Erythroblast (primary cell): ENCODE measurements around the gene LRRC14B.
"Not testable (repeated sequence)": the region's sequence is repeated elsewhere in the genome, so short reads cannot be mapped to it uniquely, and the experiment has no call there.

ENCODE experiments used
- DNase-seq, 2 experiments: peaks; one replicate each; lab custom pipeline; 2025; lab: John Stamatoyannopoulos, UW
- GATA1 ChIP-seq: IDR thresholded peaks from 2 replicates; pipeline ENCODE4 v1.6.1; 2011; ENCODE audit warnings: low read depth, mild to moderate bottlenecking, control low read depth, low read length, moderate library complexity
- POLR2A ChIP-seq: IDR thresholded peaks from 2 replicates; pipeline ENCODE4 v1.6.1; 2011; ENCODE audit warnings: mild to moderate bottlenecking, low read length

LRRC14B gene

DNA sequence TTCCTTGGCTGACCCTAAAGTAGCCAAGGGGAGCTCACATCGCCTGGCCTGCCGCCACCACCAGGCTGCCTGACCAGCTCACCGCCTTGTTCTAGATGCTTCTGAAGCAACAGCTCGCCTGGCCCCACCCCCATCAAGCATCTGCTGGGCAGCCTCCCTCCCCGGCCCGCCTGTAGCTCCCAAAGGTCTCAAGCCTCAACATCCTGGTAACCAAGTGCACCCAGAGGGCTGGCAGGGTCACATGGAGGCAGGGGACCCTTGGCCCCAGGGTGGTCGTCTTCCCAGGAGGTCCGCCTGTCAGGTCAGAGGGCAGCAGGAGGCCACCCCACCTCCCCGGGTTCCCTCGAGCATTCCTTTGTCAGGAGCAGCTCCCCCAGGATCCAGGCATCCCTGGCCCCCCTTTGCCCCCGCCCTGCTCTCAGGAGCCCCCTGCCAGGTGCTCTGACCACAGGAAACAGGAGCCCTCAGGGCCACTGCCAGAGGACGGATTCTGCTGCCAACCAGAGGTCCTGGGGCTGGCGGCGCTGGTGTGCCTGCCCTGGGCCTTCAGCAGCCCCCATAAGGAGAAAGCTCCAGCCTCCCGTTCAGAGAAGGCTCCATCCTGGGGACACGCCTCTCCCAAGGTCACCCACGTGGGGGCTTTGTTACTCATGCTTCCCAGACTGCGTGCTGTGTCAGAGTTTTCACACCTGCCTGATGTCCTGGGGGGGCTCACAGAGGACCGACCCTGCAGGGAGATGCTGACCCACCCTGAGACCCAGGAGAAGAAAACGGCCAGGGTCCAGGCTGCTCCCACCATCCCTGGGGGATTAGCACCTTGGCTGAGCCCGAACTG lies 3.5 kb upstream of the LRRC14B start:
- TF ChIP-seq GATA1 (no peak), POLR2A (no peak)
- no peak for DNase-seq

DNA sequence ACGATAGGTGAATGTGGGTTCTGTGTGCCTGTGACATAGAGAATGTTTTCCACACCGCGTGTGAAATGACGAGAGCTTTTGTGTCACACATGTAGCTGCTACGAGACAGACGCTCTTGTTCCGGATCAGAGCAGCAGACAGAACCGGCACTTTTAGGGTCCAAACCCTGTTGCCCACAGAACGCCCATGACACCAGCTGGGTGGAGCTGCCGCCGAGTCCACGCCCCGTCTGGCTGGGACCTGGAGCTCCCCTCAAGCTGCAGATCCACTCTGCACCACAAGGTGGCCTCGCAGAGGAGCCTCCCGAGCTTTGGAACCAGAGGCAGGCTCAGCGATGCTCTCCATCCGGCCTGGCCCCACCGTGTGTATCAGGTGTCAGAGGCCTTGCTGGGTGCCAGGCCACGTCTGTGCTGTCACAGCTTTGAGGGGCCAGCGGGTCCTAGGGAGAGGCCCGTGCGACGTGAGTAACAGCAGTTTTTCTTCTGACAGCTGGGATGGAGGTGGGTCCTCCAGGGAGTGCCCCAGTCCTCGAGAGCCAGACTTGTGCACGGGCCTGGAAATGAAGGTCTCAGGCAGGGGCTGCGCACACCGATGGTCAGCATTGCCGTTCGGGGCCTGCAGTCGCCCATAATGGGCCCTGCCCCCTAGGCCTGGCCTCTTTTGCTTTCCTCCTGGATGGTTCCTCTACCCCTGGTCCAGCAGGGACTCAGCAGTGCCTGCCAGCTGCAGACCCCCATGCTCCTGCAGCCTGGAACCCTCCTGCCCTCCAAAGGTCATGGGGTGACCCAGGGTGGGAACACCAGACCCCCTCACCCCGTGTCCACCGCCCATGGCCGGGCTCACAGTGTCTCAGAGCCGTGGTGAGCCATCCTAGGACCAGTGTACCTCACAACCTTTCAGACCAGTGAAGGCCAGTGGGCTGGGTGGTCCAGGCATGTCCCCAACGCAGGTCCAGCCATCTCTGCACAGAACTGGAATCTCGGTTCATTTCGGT lies 2.5 kb upstream of the LRRC14B start:
- peak; percentile 80 to 90 for DNase-seq
- no peak for TF ChIP-seq POLR2A
- TF ChIP-seq GATA1 = no peak

DNA sequence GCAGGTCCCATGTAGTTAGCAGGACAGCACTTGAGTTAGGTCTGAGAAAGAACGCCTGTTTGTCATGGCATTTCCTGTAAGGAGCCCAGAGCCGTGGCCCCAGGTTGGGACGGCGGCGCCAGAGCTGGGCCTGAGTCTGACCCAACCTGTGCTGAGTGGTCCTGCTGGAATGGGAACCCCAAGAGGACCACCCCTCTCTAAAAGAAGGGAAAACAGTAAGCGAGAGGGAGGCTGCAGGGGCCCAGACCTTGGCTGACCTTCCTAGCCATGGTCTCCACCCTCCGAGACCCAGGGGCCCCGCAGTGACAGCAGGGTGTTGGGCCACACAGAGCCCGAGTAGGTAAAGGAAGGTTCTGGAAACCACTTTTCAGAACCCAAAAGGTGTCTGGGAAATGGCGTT lies 1.8 kb upstream of the LRRC14B start:
- DNase-seq = no peak
- TF ChIP-seq GATA1 (no peak), POLR2A (no peak)

DNA sequence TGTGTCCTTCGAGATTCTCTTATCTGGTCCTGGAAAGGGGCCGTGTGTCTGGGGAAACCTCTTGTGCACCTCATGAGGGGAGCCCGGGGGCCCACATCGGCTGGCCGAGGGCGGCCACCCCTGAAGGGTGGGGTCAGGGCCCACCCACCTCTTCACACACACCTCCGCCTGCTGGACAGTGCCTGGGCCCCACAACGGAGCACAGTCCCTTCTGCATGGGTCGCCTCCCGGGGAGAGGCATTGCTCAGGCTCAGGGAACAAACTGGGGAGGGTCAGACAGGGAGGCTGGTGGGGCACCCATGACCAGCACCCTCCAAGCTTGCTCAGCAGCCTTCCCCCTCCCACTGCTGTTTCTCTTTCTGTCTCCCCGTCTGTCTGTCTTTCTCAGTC lies 1.3 kb upstream of the LRRC14B start:
- TF ChIP-seq GATA1 = no peak
- TF ChIP-seq POLR2A = no peak

DNA sequence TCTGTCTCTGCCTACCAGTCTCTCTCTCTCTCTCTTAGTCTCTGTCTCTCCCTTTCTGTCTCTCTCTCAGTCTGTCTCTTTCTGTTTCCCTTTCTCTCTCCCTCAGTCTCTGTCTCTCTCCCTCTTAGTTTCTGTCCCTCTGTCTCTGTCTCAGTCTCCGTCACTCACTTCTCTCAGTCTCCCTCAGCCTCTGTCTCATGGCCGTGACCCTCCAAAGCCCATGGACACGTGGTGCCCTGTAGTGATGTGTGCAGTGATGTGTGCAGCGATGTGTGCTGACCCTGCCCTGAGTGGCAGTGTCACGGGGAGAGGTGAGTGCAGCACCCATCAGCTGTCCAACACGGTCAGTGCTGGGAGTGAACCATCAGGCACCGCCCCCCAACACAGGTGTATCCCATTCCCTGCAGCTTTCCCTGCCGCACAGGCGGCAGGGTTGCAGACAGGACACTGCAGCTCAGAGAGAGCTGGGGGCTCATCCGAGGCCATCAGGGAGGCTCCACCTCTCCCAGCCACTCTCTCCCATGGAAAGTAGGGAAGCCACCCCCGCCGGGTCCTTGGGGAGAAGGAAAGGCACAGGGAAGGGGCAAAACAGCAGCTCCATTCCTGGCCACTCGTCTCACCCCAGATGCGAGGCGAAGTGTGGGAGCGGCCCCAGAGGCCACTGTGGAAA lies 794 bp upstream of the LRRC14B start:
- no peak for TF ChIP-seq GATA1
- no peak for TF ChIP-seq POLR2A
- no peak for DNase-seq

More for the DNA sequence above, 1.3 kb upstream of the LRRC14B start:
- no peak for DNase-seq

DNA sequence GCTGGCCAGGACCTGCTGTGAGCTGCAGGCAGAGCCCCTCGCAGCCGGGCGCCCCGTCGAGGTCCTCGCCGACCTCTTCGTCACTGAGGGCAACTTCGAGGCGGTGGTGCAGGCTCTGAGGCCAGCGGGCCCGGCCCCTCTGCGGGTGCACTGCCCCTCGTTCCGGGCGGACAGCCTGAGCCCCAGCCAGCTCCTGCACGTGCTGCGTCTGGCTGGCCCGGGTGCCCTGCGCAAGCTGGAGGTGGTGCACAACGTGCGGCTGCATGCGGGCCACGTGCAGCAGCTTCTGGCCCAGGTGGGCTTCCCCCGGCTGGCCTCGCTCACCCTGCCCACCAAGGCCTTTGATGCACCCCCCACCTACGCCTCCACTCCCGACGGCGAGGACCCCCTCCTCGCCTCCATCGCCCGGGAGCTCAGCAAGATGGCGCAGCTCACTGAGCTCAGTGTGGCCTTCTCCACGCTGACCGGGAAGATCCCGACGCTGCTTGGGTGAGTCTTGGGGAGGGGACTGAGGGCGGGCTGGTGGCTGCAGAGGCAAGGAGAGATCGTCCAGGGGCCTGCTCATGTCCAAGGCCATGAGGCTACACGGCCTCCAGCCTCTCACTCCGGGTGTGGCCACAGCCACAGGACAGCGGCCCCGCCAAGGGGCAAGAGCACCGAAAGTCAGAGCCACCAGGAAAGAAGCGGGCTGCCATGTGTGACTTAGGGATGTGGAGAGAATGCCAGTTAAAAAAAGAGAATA lies 825 bp downstream of the LRRC14B start:
- no peak for TF ChIP-seq POLR2A
- no peak for TF ChIP-seq GATA1
- DNase-seq = no peak

DNA sequence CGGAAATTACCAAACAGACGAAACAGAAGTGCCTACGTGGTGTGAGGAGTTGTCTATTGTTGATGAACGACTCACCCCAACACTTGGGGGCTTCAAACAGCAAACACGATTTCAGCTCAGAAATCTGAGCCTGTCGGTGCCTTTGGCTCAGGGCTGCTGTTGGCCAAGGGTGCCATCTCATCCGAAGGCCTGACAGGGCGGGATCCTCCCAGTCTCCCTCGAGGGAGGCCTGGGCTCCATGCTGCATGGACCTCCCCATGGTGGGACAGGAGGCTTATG lies 1.3 kb downstream of the LRRC14B start:
- TF ChIP-seq POLR2A (no peak), GATA1 (no peak)
- no peak for DNase-seq

DNA sequence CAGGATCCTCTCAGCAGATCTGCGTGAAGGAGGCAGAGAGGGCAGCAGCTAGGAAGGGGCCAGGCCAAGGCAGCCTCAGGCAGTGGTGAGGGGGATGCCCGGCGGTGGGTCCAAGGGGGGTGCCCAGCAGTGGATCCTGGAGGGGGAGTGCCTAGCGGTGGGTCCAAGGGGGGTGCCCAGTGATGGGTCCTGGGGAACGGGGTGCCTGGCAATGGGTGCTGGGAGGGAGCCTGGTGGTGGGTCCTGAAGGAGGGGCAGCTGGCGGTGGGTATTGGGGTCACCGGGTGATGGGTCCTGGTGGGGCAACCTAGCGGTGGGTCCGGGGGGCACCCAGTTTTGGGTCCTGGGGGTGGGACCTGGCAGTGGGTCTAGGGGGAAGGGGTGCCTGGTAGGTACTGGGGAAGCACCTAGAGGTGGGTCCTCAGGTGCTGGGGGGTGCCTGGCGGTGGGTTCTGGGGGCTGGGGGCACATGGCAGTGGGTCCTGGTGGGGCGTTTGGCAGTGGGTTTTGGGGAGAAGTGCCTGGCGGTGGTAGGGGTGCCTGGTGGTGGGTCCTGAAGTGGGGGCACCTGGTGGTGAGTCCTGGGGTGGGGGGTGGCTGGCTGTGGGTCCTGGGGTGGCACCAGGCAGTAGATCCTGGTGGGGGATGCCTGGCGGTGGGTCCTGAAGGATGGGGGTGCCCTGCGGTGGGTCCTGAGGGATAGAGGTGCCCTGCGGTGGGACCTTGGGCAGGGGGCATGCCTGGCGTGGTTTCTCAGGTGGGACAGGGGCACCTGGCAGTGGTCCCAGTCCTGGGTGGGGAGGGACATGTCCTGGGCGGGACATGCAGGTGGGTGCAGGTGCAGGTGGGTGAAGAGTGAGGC lies 1.9 kb downstream of the LRRC14B start:
- DNase-seq = no peak
- TF ChIP-seq GATA1 = no peak
- no peak for TF ChIP-seq POLR2A

DNA sequence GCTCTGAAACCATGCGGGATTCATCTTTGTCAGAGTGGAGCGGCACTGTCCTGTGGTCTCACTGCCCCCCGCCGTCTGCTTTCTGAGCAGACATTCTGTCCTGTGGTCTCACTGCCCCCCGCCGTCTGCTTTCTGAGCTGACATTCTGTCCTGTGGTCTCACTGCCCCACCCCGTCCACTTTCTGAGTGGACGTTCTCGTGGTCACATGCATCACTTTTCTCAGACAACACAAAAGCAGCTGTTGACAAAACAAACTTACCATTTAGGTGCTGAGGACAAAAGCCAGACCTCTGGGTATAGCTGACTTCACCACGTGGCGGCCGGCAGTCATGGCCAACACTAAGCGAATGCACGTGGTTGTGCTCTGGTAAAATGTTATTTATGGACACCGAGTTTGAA lies 2.8 kb downstream of the LRRC14B start:
- DNase-seq = no peak
- TF ChIP-seq POLR2A (no peak), GATA1 (no peak)

DNA sequence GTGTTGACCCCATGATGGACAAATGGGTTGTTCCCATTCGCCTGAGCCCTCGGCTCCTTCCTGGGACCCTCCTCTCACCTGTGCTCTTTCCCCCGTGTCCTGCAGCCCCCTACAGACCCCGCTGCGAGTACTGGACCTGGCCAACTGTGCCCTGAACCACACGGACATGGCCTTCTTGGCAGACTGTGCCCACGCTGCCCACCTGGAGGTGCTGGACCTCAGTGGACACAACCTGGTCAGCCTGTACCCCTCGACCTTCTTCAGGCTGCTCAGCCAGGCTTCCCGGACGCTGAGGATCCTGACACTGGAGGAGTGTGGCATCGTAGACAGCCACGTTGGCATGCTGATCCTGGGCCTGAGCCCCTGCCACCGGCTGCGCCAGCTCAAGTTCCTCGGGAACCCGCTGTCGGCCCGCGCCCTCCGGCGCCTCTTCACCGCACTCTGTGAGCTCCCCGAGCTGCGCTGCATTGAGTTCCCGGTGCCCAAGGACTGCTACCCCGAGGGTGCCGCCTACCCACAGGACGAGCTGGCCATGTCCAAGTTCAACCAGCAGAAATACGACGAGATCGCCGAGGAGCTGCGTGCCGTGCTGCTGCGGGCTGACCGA lies 3.4 kb downstream of the LRRC14B start:
- DNase-seq = no peak
- TF ChIP-seq POLR2A (no peak), GATA1 (no peak)

DNA sequence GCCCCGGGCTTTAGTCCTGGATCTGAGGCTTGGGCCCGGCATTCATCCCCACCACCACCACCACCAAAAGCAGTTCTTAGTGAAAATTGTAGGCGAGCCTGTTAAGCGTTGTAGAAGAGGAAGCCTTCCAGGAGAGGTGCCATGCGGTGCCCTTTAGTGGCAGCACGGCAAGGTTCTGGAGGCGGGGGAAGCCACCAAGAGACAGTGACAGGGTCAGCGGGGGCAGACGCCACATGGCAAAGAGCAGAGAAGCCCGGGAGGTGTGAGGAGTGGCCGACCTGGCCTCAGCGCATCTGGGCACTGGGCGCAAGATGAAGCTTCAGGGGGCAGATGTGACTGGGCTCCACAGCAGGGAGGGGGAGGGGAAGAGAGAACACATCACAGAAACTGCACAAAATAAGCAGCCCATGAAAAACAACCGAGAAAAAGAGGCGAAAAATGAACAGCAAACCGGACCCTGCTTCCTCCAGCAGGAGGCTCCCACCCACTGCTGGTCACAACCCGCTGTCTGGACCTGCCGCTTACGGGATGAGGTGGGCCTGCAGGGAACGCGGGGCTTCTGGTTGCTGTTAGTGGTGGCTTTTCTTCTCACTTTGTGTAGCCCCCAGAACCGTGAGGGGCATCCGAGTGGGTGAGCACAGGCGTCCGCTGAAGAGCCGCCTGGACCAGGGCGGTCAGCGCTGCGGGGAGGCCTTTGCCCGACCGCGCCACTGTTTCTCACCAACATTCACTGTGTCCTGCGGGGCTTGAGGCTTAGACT lies 4.3 kb downstream of the LRRC14B start:
- TF ChIP-seq GATA1 = no peak
- no peak for TF ChIP-seq POLR2A
- DNase-seq = no peak

DNA sequence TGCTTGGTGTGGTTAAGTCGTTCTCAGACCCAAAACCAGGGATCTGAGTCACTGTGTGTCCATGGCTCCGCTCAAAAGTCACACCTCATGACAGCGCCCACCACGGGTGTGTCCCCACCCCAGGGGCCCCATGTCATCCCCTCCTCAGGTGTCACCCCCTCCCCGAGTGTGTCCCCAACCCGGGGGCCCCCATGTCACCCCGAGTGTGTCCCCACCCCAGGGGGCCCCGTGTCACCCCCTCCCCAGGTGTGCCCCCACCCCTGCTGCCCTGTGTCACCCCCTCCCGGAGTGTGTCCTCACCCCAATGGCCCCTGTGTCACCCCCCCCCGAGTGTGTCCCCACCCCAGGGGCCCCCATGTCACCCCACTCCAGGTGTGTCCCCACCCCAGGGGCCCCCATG lies 5.1 kb downstream of the LRRC14B start:
- DNase-seq = no peak
- no peak for TF ChIP-seq GATA1
- no peak for TF ChIP-seq POLR2A

DNA sequence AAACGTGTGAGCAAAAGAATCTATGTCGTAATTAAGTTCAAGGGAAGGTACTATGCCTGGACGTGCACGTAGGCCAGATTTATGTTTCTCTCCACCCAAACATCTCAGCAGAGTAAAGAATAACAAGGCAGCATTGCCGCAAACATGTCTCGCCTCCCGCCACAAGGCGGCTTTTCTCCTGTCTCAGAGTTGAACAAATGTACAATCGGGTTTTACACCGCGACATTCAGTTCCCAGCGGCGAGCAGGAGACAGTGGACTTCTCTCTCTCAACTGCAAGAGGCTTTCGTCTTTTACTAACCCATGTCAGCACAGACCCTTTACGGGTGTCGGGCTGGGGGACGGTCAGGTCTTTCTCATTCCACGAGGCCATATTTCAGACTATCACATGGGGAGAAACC lies 5.7 kb downstream of the LRRC14B start:
- not testable (repeated sequence) for DNase-seq
